CD4-positive, alpha-beta memory T cell (primary cell): ENCODE data around the gene BIRC2. TPM values are rescaled to one million over a fixed set of nuclear protein-coding genes. Genes with fewer than 3 reads are reported as not detected.

Experiments
- CTCF ChIA-PET: fragments of 350-600 bp; sonication (Branson Sonifier 250); formaldehyde crosslinking; loops from one replicate; lab custom pipeline; 2021; ENCODE audit warnings: inconsistent platforms; ENCODE audit not compliant: partially characterized antibody; lab: Charles Lee
- POLR2A ChIA-PET: fragments of 350-600 bp; sonication (Branson Sonifier 250); formaldehyde crosslinking; loops from one replicate; lab custom pipeline; 2021; ENCODE audit not compliant: partially characterized antibody; lab: Charles Lee
- DNase-seq, 5 donors: peaks; one replicate each; pipeline versions ENCODE4 v3.0.0 to v3.0.0-alpha.2; 2020 to 2022; ENCODE audit warnings: mixed read lengths in 1 of 5
- H3K27ac ChIP-seq: one replicate; pipeline ENCODE4 v1.7.0; 2013; ENCODE audit warnings: low read depth, low read length
- H3K27me3 ChIP-seq: 2 replicates; pipeline ENCODE4 v1.7.0; 2013; ENCODE audit warnings: mild to moderate bottlenecking, low read length, moderate library complexity; ENCODE audit not compliant: insufficient read depth
- H3K36me3 ChIP-seq: 2 replicates; pipeline ENCODE4 v1.7.0; 2013; ENCODE audit warnings: mild to moderate bottlenecking, low read length, moderate library complexity; ENCODE audit not compliant: insufficient read depth
- H3K4me1 ChIP-seq: 2 replicates; pipeline ENCODE4 v1.7.0; 2013; ENCODE audit warnings: mild to moderate bottlenecking, low read length, moderate library complexity; ENCODE audit not compliant: insufficient read depth
- H3K4me3 ChIP-seq, 2 donors: one replicate each; pipeline ENCODE4 v1.7.0; 2013; ENCODE audit warnings: low read length in 2 of 2, mild to moderate bottlenecking in 1 of 2
- H3K9me3 ChIP-seq, 2 donors: one replicate each; pipeline ENCODE4 v1.7.0; 2013; ENCODE audit warnings: low read length in 2 of 2, control low read depth in 1 of 2; ENCODE audit not compliant: control insufficient read depth in 1 of 2
- H3K27ac Mint-ChIP-seq, 7 donors: one replicate each; pipeline ENCODE4 v1.8.0; 2020 to 2021; ENCODE audit warnings: mixed read lengths in 7 of 7, mild to moderate bottlenecking in 6 of 7, inconsistent platforms in 3 of 7, moderate library complexity in 3 of 7
- H3K27me3 Mint-ChIP-seq, 2 donors: one replicate each; pipeline ENCODE4 v1.8.0; 2020 to 2021; ENCODE audit warnings: mixed read lengths in 2 of 2
- H3K36me3 Mint-ChIP-seq, 2 donors: one replicate each; pipeline ENCODE4 v1.8.0; 2020 to 2021; ENCODE audit warnings: mixed read lengths in 2 of 2, inconsistent platforms in 1 of 2, mild to moderate bottlenecking in 1 of 2
- H3K4me1 Mint-ChIP-seq, 4 donors: one replicate each; pipeline ENCODE4 v1.8.0; 2020 to 2021; ENCODE audit warnings: mixed read lengths in 4 of 4, mild to moderate bottlenecking in 1 of 4
- H3K4me3 Mint-ChIP-seq, 8 donors: one replicate each; pipeline ENCODE4 v1.8.0; 2020 to 2021; ENCODE audit warnings: mixed read lengths in 8 of 8, mild to moderate bottlenecking in 7 of 8, moderate library complexity in 6 of 8, inconsistent platforms in 3 of 8
- H3K9me3 Mint-ChIP-seq, 8 donors: one replicate each; pipeline ENCODE4 v1.8.0; 2020 to 2021; ENCODE audit warnings: mixed read lengths in 8 of 8, mild to moderate bottlenecking in 5 of 8, inconsistent platforms in 3 of 8, moderate library complexity in 1 of 8
- intact Hi-C: fragments of 100-400 bp; cut with micrococcal nuclease; formaldehyde crosslinking; loops from one replicate; pipeline ENCODE4 v1.15.1; 2023
- polyA plus RNA-seq, 2 donors: library from polyadenylated mRNA; unstranded; fragments of 300-500 nt; fragmentation: Illumina TruSeq; gene quantifications; one replicate each; pipeline ENCODE4 v1.2.3, GENCODE V29; 2021
- total RNA-seq, 2 experiments: library from RNA; stranded (reverse); gene quantifications; one replicate each; pipeline ENCODE4 v1.2.3, GENCODE V29; 2021

Gene BIRC2
- total and polyA plus RNA-seq, 4 experiments from 2014 or later, result 28.8 to 61.2 (median 47.1) TPM

DNA sequence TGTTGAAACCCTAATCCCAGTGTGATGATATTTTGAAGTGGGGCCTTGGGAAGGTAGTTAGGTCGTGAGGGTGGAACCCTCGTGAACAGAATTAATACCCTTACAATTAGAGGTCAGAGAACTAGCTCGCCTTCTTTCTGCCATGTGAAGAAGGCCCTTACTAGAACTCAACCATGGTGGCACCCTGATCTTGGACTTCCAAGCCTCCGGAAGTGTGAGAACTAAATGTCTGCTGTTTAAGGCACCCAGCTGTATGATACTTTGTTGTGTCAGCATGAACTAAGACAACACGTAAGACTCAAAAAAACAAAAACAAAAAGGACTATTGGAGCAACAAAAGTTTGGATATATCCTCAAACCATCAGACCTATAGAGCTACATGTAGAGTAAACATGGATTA is 53.6 kb downstream of the BIRC2 start:
- Mint-ChIP-seq H3K4me1 (peaks cover 34 to 53% (median 48%) of the 10 kb centered on the region in 4 donors), H3K4me3 (no peak overlapping the region), H3K27me3 (no peaks in the 10 kb centered on the region), H3K9me3 (peaks cover 0 to 3% (median 0%) of the 10 kb centered on the region in 8 donors), H3K27ac (peak overlapping the region in 6 of 7 donors; percentile 53 to 79 (median 61)), H3K36me3 (peaks cover 44 to 71% of the 10 kb centered on the region in 2 donors)
- no peaks in the 10 kb centered on the region for H3K9me3 ChIP-seq
- H3K4me3 ChIP-seq, result no peak overlapping the region
- H3K27ac ChIP-seq, result no peak overlapping the region
- H3K27me3 ChIP-seq, result no peaks in the 10 kb centered on the region
- DNase-seq, result no peak
- peaks cover 57% of the 10 kb centered on the region for H3K4me1 ChIP-seq
- ChIA-PET CTCF (interaction anchor here (1.5 to 5.3 kb wide), 2 partner anchors 10 to 21 kb away, joined by 4 to 53 read pairs; no protein-coding TSS in a partner anchor), POLR2A (interaction anchor here (0.6 to 1.6 kb wide), 3 partner anchors 10 to 76 kb away, joined by 3 read pairs; no protein-coding TSS in a partner anchor)
- H3K36me3 ChIP-seq, result peaks cover 29% of the 10 kb centered on the region
- intact Hi-C loops, result no loop called here

DNA sequence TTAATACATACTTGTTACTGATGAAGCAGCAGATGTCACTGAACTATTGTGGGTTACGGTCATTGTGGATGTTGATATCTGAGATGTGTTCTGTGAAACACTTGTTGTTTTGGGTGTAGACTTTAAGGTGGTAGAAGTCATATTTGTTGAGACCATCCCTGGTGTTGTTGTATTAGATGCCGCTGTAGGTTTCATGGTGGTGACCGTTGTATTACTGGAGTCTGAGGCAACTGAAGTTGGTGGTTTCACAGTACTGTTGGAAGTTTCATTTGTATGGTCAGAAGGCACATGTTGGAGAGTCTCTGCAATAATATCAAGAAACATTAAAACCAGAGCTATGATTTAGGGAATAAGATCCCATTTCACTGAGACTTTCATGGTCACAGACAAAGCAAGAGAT is 54.9 kb downstream of the BIRC2 start:
- H3K9me3 ChIP-seq, result no peaks in the 10 kb centered on the region
- no peak overlapping the region for H3K27ac ChIP-seq
- intact Hi-C loops, result no loop called here
- no peaks in the 10 kb centered on the region for H3K27me3 ChIP-seq
- H3K4me3 ChIP-seq, result no peak overlapping the region
- Mint-ChIP-seq H3K27ac (peak overlapping the region in 5 of 7 donors; percentile 3 to 59 (median 26)), H3K9me3 (peaks cover 0 to 3% (median 0%) of the 10 kb centered on the region in 8 donors), H3K4me1 (peaks cover 39 to 62% (median 52%) of the 10 kb centered on the region in 4 donors), H3K27me3 (no peaks in the 10 kb centered on the region), H3K36me3 (peaks cover 50 to 64% of the 10 kb centered on the region in 2 donors), H3K4me3 (peak overlapping the region in 1 of 8 donors; percentile 1)
- H3K36me3 ChIP-seq, result peaks cover 29% of the 10 kb centered on the region
- ChIA-PET POLR2A (interaction anchor here (1.4 to 1.6 kb wide), 2 partner anchors 11 to 50 kb away, joined by 3 to 6 read pairs; no protein-coding TSS in a partner anchor), CTCF (interaction anchor here (1.6 to 5.3 kb wide), 4 partner anchors 8 to 108 kb away, joined by 6 to 53 read pairs (median 8); no protein-coding TSS in a partner anchor)
- DNase-seq, result no peak
- peaks cover 57% of the 10 kb centered on the region for H3K4me1 ChIP-seq

DNA sequence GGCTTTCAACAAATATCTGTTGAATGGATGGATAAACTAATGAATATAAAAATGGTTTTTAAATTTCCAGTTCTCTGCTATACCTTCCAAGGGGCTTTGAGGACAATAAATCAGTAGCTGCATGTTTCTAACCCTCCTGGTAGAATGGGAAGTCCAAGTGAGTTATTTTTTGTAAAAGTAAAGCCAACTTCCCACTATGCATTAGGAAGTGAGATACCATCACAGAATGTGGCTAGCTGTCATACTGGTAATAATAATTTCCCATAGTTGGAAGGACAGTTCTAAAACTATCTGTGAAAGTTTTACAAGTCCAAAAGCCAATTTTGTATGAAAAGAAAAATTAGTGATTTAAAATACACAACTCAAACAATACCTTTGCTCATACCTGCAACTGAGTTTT is 55.5 kb downstream of the BIRC2 start:
- CTCF ChIA-PET, result interaction anchor here (1.6 to 5.3 kb wide), 4 partner anchors 9 to 108 kb away, joined by 6 to 53 read pairs (median 8); no protein-coding TSS in a partner anchor
- peaks cover 40 to 63% (median 52%) of the 10 kb centered on the region in 4 donors for H3K4me1 Mint-ChIP-seq
- H3K4me3 Mint-ChIP-seq, result peak overlapping the region in 3 of 8 donors; percentile 10 to 25 (median 20)
- H3K27ac Mint-ChIP-seq, result peak overlapping the region in 5 of 7 donors; percentile 37 to 84 (median 65)
- H3K36me3 Mint-ChIP-seq, result peaks cover 50 to 66% of the 10 kb centered on the region in 2 donors
- peaks cover 0 to 3% (median 0%) of the 10 kb centered on the region in 8 donors for H3K9me3 Mint-ChIP-seq
- no peak overlapping the region for H3K4me3 ChIP-seq
- no peaks in the 10 kb centered on the region for H3K9me3 ChIP-seq
- POLR2A ChIA-PET, result interaction anchor here (0.9 to 1.4 kb wide), 3 partner anchors 12 to 75 kb away, joined by 3 to 6 read pairs (median 3); no protein-coding TSS in a partner anchor
- peaks cover 57% of the 10 kb centered on the region for H3K4me1 ChIP-seq
- H3K27me3 Mint-ChIP-seq, result no peaks in the 10 kb centered on the region
- H3K36me3 ChIP-seq, result peaks cover 29% of the 10 kb centered on the region
- no peak for DNase-seq
- H3K27ac ChIP-seq, result no peak overlapping the region
- H3K27me3 ChIP-seq, result no peaks in the 10 kb centered on the region
- intact Hi-C loops, result no loop called here

DNA sequence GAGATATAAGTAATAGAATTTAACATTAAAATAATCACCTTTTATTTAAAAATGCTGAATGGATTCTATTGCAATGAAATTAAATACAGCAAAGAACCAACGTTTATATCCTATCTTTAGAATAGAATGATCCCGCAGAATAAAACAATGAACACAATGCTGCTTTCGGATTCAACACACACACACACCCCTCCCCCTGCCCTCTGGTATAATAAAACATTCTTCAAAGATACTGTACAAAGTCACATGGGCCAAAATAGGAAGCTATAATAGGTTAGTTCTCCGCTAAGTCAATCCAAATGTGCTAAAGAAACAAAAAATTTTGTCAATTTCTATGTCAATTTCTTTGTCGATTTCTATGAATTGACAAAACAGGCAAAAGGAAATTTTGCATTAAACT is 58.5 kb downstream of the BIRC2 start:
- Mint-ChIP-seq H3K9me3 (peaks cover 0 to 3% (median 0%) of the 10 kb centered on the region in 8 donors), H3K27me3 (no peaks in the 10 kb centered on the region), H3K27ac (peak overlapping the region in 3 of 7 donors; percentile 11 to 59 (median 16)), H3K36me3 (peaks cover 46 to 62% of the 10 kb centered on the region in 2 donors), H3K4me1 (peaks cover 54 to 79% (median 66%) of the 10 kb centered on the region in 4 donors), H3K4me3 (peak overlapping the region in 2 of 8 donors; percentile 17 to 43)
- CTCF ChIA-PET, result interaction anchor here (1.2 to 2.2 kb wide), 4 partner anchors 9 to 91 kb away, joined by 3 to 31 read pairs (median 6); no protein-coding TSS in a partner anchor
- H3K27me3 ChIP-seq, result no peaks in the 10 kb centered on the region
- H3K4me3 ChIP-seq, result no peak overlapping the region
- no peak for DNase-seq
- H3K4me1 ChIP-seq, result peaks cover 66% of the 10 kb centered on the region
- H3K9me3 ChIP-seq, result no peaks in the 10 kb centered on the region
- H3K36me3 ChIP-seq, result peaks cover 17% of the 10 kb centered on the region
- intact Hi-C loops, result no loop called here
- no peak overlapping the region for H3K27ac ChIP-seq
- POLR2A ChIA-PET, result interaction anchor here (0.6 to 2.1 kb wide), 3 partner anchors 16 to 46 kb away, joined by 3 to 9 read pairs (median 5); no protein-coding TSS in a partner anchor

DNA sequence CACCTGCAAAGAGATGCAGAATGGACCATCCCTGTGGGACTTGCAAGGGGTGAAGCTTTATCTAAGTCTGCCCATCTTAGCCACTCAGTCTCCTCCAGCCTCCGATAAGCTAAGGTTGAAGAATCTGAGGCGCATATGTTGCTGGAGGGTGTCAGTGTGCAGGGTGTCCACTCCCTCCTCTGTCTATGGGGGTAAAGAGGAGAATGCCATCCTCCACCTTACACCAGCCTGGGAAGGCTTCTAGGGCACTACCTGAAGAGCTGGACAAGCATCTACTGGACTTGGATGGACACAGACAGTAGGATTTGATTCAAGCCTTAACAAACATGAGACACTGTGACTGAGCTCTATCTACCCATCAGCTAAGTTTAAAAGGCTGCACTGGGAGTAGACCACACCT is 59.1 kb downstream of the BIRC2 start:
- Histone ChIP-seq H3K4me1 (peaks cover 72% of the 10 kb centered on the region), H3K27ac (no peak overlapping the region), H3K4me3 (no peak overlapping the region), H3K27me3 (no peaks in the 10 kb centered on the region), H3K9me3 (no peaks in the 10 kb centered on the region), H3K36me3 (peaks cover 14% of the 10 kb centered on the region)
- Mint-ChIP-seq H3K27ac (peak overlapping the region in 4 of 7 donors; percentile 8 to 48 (median 31)), H3K27me3 (no peaks in the 10 kb centered on the region), H3K4me1 (peaks cover 56 to 85% (median 70%) of the 10 kb centered on the region in 4 donors), H3K9me3 (peaks cover 0 to 3% (median 0%) of the 10 kb centered on the region in 8 donors), H3K4me3 (peak overlapping the region in 2 of 8 donors; percentile 15 to 38), H3K36me3 (peaks cover 45 to 59% of the 10 kb centered on the region in 2 donors)
- ChIA-PET CTCF (interaction anchor here (1.2 to 3.3 kb wide), 7 partner anchors 8 to 90 kb away, joined by 3 to 31 read pairs (median 5); no protein-coding TSS in a partner anchor), POLR2A (interaction anchor here (0.6 to 2.1 kb wide), 6 partner anchors 15 to 57 kb away, joined by 3 to 9 read pairs (median 3); no protein-coding TSS in a partner anchor)
- intact Hi-C loops, result no loop called here
- no peak for DNase-seq

DNA sequence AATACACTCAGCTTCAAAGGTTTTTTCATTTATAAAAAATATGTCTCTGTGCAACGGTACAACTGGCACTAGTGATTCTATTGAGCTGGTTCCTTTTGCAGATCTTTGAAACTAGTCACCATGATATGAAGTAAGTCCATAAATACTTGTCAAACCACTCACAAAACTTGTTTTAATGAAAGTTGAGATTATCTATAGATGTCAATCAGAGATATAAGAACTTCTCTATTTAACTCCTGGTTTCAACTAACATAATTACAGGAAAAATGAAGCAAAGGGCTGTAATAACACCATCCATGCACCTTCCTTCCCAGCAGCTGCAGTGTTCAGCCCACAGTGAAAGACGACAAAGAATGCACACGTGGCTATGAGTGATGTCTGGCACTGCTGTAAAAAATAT is 60.9 kb downstream of the BIRC2 start:
- Histone ChIP-seq H3K27ac (peak overlapping the region; percentile 7), H3K4me1 (peaks cover 83% of the 10 kb centered on the region), H3K4me3 (no peak overlapping the region), H3K27me3 (no peaks in the 10 kb centered on the region), H3K9me3 (no peaks in the 10 kb centered on the region), H3K36me3 (peaks cover 6% of the 10 kb centered on the region)
- DNase-seq, result no peak
- peak overlapping the region in 4 of 8 donors; percentile 7 to 23 (median 17) for H3K4me3 Mint-ChIP-seq
- peaks cover 58 to 85% (median 70%) of the 10 kb centered on the region in 4 donors for H3K4me1 Mint-ChIP-seq
- H3K27me3 Mint-ChIP-seq, result no peaks in the 10 kb centered on the region
- H3K36me3 Mint-ChIP-seq, result peaks cover 40 to 42% of the 10 kb centered on the region in 2 donors
- intact Hi-C loops, result loop anchor here (1.0 kb wide), 1 partner anchor 7 kb away; no protein-coding TSS in a partner anchor
- H3K27ac Mint-ChIP-seq, result peak overlapping the region in 6 of 7 donors; percentile 25 to 91 (median 56)
- ChIA-PET CTCF (interaction anchor here (1.0 to 3.3 kb wide), 5 partner anchors 10 to 66 kb away, joined by 3 to 10 read pairs (median 6); no protein-coding TSS in a partner anchor), POLR2A (interaction anchor here (0.9 to 1.7 kb wide), 4 partner anchors 12 to 44 kb away, joined by 3 to 4 read pairs (median 3); no protein-coding TSS in a partner anchor)
- H3K9me3 Mint-ChIP-seq, result peaks cover 0 to 3% (median 0%) of the 10 kb centered on the region in 8 donors
